A549 (cell line): ENCODE results near the gene DEPDC1B. TPM values are rescaled to one million over a fixed set of nuclear protein-coding genes. Genes with fewer than 3 reads are reported as not detected.
A peak's percentile ranks its signal among the peaks of the same experiment; 100 is the strongest.

ENCODE experiments used
- ATAC-seq, 2 experiments: fragments of 200-7000 bp in 1 of 2; fragments of >200 bp in 1 of 2; cut with Nextera tagmentation in 1 of 2; cut with Tn5 transposase in 1 of 2; 3 replicates each; pipeline versions ENCODE4 v1.8.0 to v1.9.1; 2018 to 2020; ENCODE audit warnings: mild to moderate bottlenecking in 1 of 2, moderate library complexity in 1 of 2
- CTCF ChIA-PET: fragments of 300-600 bp; sonication (Branson Sonifier 250); formaldehyde crosslinking; extraction: SDS; loops from one replicate; lab custom pipeline; 2021; ENCODE audit warnings: antibody characterized with exemption, inconsistent platforms; lab: Yijun Ruan, JAX
- POLR2A ChIA-PET: fragments of 350-600 bp; formaldehyde crosslinking; extraction: SDS; loops from one replicate; lab custom pipeline; 2021; ENCODE audit warnings: antibody characterized with exemption, inconsistent platforms; lab: Yijun Ruan, JAX
- DNase-seq, 2 experiments: peaks; one replicate each; pipeline versions ENCODE4 v3.0.0 to v3.0.0-alpha.2; 2011 to 2016; ENCODE audit warnings: low read depth in 1 of 2, low spot score in 1 of 2
- FAIRE-seq: peaks from 2 replicates; lab custom pipeline; 2011; peaks lifted over from hg19 to GRCh38; lab: Jason Lieb, UNC
- H3K27ac ChIP-seq, 2 experiments: fragments of >200 bp; sonication (Bioruptor Twin); formaldehyde crosslinking; 3 replicates each; pipeline ENCODE4 v1.5.1; 2016 to 2017
- H3K4me1 ChIP-seq: fragments of >200 bp; sonication (Bioruptor Twin); formaldehyde crosslinking; 3 replicates; pipeline ENCODE4 v1.6.1; 2016
- H3K4me2 ChIP-seq: fragments of >200 bp; sonication (Bioruptor Twin); formaldehyde crosslinking; 3 replicates; pipeline ENCODE4 v1.6.1; 2016
- H3K4me3 ChIP-seq: fragments of >200 bp; sonication (Bioruptor Twin); formaldehyde crosslinking; 3 replicates; pipeline ENCODE4 v1.5.1; 2016
- H3K9me3 ChIP-seq: fragments of >200 bp; sonication (Bioruptor Twin); formaldehyde crosslinking; 3 replicates; pipeline ENCODE4 v1.6.1; 2016
- BCL3 ChIP-seq: fragments of >200 bp; sonication (Bioruptor Twin); formaldehyde crosslinking; IDR thresholded peaks from 3 replicates; pipeline ENCODE4 v1.6.1; 2016
- BHLHE40 ChIP-seq: IDR thresholded peaks from 2 replicates; pipeline ENCODE4 v1.6.1; 2012; ENCODE audit warnings: low read depth, low read length, inconsistent platforms
- CBX2 ChIP-seq: fragments of 200-600 bp; sonication (generic); IDR thresholded peaks from 2 replicates; pipeline ENCODE4 v1.6.1; 2016; ENCODE audit warnings: low read depth, mild to moderate bottlenecking, borderline replicate concordance
- CEBPB ChIP-seq, 2 experiments: fragments of >200 bp in 1 of 2; sonication (Bioruptor Twin) in 1 of 2; formaldehyde crosslinking in 1 of 2; IDR thresholded peaks; 2 replicates each; pipeline ENCODE4 v1.6.1; 2012 to 2016
- FOXS1 ChIP-seq: fragments of 250-450 bp; sonication (Bioruptor Pico); IDR thresholded peaks from 2 replicates; pipeline ENCODE4 v1.5.0; 2020; ENCODE audit warnings: mild to moderate bottlenecking, moderate library complexity
- JUN ChIP-seq, 2 experiments: fragments of >200 bp; sonication (Bioruptor Twin); formaldehyde crosslinking; IDR thresholded peaks; 2 replicates in 1 of 2; 3 replicates in 1 of 2; pipeline ENCODE4 v1.6.1; 2016 to 2017
- KDM1A ChIP-seq: fragments of 200-600 bp; sonication (generic); IDR thresholded peaks from 2 replicates; pipeline ENCODE4 v1.6.1; 2016; ENCODE audit warnings: low read depth, mild to moderate bottlenecking
- MAX ChIP-seq: IDR thresholded peaks from 2 replicates; pipeline ENCODE4 v1.6.1; 2012
- RAD21 ChIP-seq, 2 experiments: fragments of >200 bp in 1 of 2; sonication (Bioruptor Twin) in 1 of 2; formaldehyde crosslinking in 1 of 2; IDR thresholded peaks in 1 of 2; conservative IDR thresholded peaks in 1 of 2; 2 replicates in 1 of 2; 3 replicates in 1 of 2; pipeline ENCODE4 v1.6.1; 2012 to 2018; ENCODE audit warnings: inconsistent platforms in 1 of 2
- REST ChIP-seq: fragments of 200-600 bp; sonication (generic); IDR thresholded peaks from 2 replicates; pipeline ENCODE4 v1.6.1; 2016; ENCODE audit warnings: antibody characterized with exemption, mild to moderate bottlenecking, moderate library complexity
- SMC3 ChIP-seq: fragments of >200 bp; sonication (Bioruptor Twin); formaldehyde crosslinking; IDR thresholded peaks from 3 replicates; pipeline ENCODE4 v1.6.1; 2018; ENCODE audit warnings: inconsistent platforms
- SREBF2 ChIP-seq: fragments of 450-650 bp; IDR thresholded peaks from 2 replicates; pipeline ENCODE4 v1.6.1; 2014; ENCODE audit warnings: mild to moderate bottlenecking, moderate library complexity
- ZSCAN20 ChIP-seq: fragments of 250-450 bp; sonication (Bioruptor Pico); IDR thresholded peaks from 2 replicates; pipeline ENCODE4 v1.8.0; 2022; ENCODE audit warnings: mild to moderate bottlenecking, moderate library complexity
- WGBS: methylation state at CpG from one replicate; pipeline ENCODE4 v1.1.6; 2017; ENCODE audit errors: missing lambda C conversion rate; 5-methylcytosine and 5-hydroxymethylcytosine counted together
- polyA plus RNA-seq, 4 experiments: library from polyadenylated mRNA; depleted of rRNA in 3 of 4; stranded (reverse); fragments of >200 nt; fragmentation: RNase III in 1 of 4; extraction: RNeasy Plus Mini Kit Qiagen cat#74134 plus additional on column Dnase treatment in 1 of 4; gene quantifications; 2 replicates in 3 of 4; 3 replicates in 1 of 4; pipeline ENCODE4 v1.2.3, GENCODE V29; 2011 to 2017
- TF ChIP-seq, protein P1 (sequence below): fragments of >200 bp; sonication (Bioruptor Twin); formaldehyde crosslinking; IDR thresholded peaks from 3 replicates; pipeline ENCODE4 v1.5.1; 2016
- TF ChIP-seq, protein P2 (sequence below): fragments of 450-650 bp; IDR thresholded peaks from 2 replicates; pipeline ENCODE4 v1.6.1; 2014; ENCODE audit warnings: antibody characterized with exemption

The DEPDC1B gene
- polyA plus RNA-seq, 2 of the 4 experiments (the other 2 are of a cell fraction) = 17.4 to 34.8 TPM

DNA sequence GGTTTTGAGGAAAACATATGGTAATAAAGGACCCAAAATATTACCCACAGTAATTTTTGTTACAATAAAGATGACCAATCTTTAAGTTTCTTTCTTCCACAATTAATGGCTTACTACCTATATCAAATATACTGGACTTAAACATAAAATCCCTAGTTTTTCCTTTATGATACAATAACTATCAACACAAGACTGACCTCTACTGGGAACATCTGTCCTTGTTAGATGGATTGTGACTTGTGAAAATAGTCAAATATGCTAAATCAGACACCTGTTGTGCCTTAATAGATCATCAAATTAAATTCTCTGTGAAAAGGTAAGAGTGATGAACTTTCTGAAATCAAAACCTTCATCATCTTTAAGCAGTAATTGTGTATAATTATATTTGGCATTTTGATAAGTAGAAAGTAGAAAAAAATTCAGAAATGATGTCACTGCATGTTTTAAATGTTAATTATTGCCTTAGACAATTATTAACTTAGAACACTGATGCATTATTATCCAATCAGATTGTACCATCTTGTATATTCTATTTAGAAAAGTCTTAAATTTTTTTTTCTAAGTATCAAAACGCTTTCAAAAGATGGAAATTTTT is 113.6 kb downstream of the DEPDC1B start:
- ATAC-seq = peak in 1 of 2 experiments; percentile 45; a peak in 1 of 6 replicates
- CTCF ChIA-PET = interaction anchor here (1.2 to 1.7 kb wide), 2 partner anchors 11 to 773 kb away, joined by 4 to 5 read pairs; no protein-coding TSS in a partner anchor

GRCh38 chr5:60585618-60586017 is 114.3 kb downstream of the DEPDC1B start:
- DNase-seq = no peak
- ChIA-PET CTCF (interaction anchor here (1.2 to 1.7 kb wide), 2 partner anchors 12 to 772 kb away, joined by 4 to 5 read pairs; no protein-coding TSS in a partner anchor), POLR2A (no interaction called here)

More for the DNA sequence above, 113.6 kb downstream of the DEPDC1B start:
- WGBS = 56% methylated on average over 1 of the region's 1 CpG
- Histone ChIP-seq H3K9me3 (no peaks in the 10 kb centered on the region), H3K27ac (no peak overlapping the region), H3K4me2 (no peak overlapping the region), H3K4me3 (no peak overlapping the region), H3K4me1 (no peaks in the 10 kb centered on the region)
- DNase-seq (peak in 1 of 2 experiments; percentile 53), FAIRE-seq (no peak)
- TF ChIP-seq RAD21 (conservative IDR thresholded peaks at IDR 0.05 in 1 of 2, IDR thresholded peaks at IDR 0.05 in 1 of 2) (peak; percentile 68 to 75), REST (no peak), ZSCAN20 (CRISPR knock-in tag) (no peak), SMC3 (peak; percentile 80), KDM1A (no peak), CEBPB (IDR thresholded peaks at IDR 0.05) (no peak)
- TF ChIP-seq, protein P1, sequence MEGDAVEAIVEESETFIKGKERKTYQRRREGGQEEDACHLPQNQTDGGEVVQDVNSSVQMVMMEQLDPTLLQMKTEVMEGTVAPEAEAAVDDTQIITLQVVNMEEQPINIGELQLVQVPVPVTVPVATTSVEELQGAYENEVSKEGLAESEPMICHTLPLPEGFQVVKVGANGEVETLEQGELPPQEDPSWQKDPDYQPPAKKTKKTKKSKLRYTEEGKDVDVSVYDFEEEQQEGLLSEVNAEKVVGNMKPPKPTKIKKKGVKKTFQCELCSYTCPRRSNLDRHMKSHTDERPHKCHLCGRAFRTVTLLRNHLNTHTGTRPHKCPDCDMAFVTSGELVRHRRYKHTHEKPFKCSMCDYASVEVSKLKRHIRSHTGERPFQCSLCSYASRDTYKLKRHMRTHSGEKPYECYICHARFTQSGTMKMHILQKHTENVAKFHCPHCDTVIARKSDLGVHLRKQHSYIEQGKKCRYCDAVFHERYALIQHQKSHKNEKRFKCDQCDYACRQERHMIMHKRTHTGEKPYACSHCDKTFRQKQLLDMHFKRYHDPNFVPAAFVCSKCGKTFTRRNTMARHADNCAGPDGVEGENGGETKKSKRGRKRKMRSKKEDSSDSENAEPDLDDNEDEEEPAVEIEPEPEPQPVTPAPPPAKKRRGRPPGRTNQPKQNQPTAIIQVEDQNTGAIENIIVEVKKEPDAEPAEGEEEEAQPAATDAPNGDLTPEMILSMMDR = peak; percentile 75
- POLR2A ChIA-PET = no interaction called here

More at GRCh38 chr5:60585618-60586017, 114.3 kb downstream of the DEPDC1B start:
- ATAC-seq = no peak
- TF ChIP-seq BCL3 (no peak), BHLHE40 (no peak), MAX (no peak), FOXS1 (CRISPR knock-in tag) (no peak), JUN (IDR thresholded peaks at IDR 0.05) (no peak), CBX2 (no peak), SREBF2 (no peak)
- TF ChIP-seq, protein P2, sequence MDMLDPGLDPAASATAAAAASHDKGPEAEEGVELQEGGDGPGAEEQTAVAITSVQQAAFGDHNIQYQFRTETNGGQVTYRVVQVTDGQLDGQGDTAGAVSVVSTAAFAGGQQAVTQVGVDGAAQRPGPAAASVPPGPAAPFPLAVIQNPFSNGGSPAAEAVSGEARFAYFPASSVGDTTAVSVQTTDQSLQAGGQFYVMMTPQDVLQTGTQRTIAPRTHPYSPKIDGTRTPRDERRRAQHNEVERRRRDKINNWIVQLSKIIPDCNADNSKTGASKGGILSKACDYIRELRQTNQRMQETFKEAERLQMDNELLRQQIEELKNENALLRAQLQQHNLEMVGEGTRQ = no peak
- Histone ChIP-seq H3K4me1 (no peaks in the 10 kb centered on the region), H3K4me2 (no peak overlapping the region), H3K27ac (peak overlapping the region in 1 of 2 experiments; percentile 27; a peak in 2 of 6 replicates), H3K4me3 (no peak overlapping the region), H3K9me3 (no peaks in the 10 kb centered on the region)
- 78% methylated on average over 5 of the region's 5 CpGs for WGBS
- FAIRE-seq = no peak
